DND-41 (cell line): ENCODE data around the gene STAC2.

Source experiments
- ATAC-seq: fragments of 200-7000 bp; cut with Tn5 transposase; 3 replicates; pipeline ENCODE4 v1.9.1; 2021; ENCODE audit warnings: low read depth; ENCODE audit not compliant: insufficient read depth
- DNase-seq: peaks from one replicate; pipeline ENCODE4 v3.0.0-alpha.2; 2020
- H2AFZ ChIP-seq: 2 replicates; pipeline ENCODE4 v1.6.0; 2012; ENCODE audit warnings: low read depth, low read length
- H3K27ac ChIP-seq: 2 replicates; pipeline ENCODE4 v1.5.1; 2012; ENCODE audit warnings: low read length, inconsistent platforms
- H3K27me3 ChIP-seq: fragments of 200-600 bp; sonication (generic); 2 replicates; pipeline ENCODE4 v1.6.0; 2012; ENCODE audit warnings: low read length, mild to moderate bottlenecking, inconsistent platforms; ENCODE audit not compliant: insufficient read depth, poor library complexity
- H3K36me3 ChIP-seq: 2 replicates; pipeline ENCODE4 v1.5.1; 2012; ENCODE audit warnings: low read length, inconsistent platforms; ENCODE audit not compliant: insufficient read depth
- H3K4me1 ChIP-seq: 2 replicates; pipeline ENCODE4 v1.5.1; 2012; ENCODE audit warnings: mild to moderate bottlenecking, low read length; ENCODE audit not compliant: insufficient read depth
- H3K4me2 ChIP-seq: 2 replicates; pipeline ENCODE4 v1.6.0; 2012; ENCODE audit warnings: mild to moderate bottlenecking, moderate library complexity, low read length, inconsistent platforms; ENCODE audit not compliant: insufficient read depth
- H3K4me3 ChIP-seq, 2 experiments: fragments of 200-600 bp in 1 of 2; shearing (Covaris generic) in 1 of 2; 2 replicates each; pipeline ENCODE4 v1.5.1; 2012 to 2016; ENCODE audit warnings: inconsistent platforms in 2 of 2, low read length in 2 of 2, mild to moderate bottlenecking in 2 of 2, low read depth in 1 of 2, moderate library complexity in 1 of 2
- H3K79me2 ChIP-seq: 2 replicates; pipeline ENCODE4 v1.6.0; 2012; ENCODE audit warnings: low read length, inconsistent platforms; ENCODE audit not compliant: insufficient read depth
- H3K9ac ChIP-seq: 2 replicates; pipeline ENCODE4 v1.6.0; 2012; ENCODE audit warnings: low read depth, mild to moderate bottlenecking, inconsistent platforms, low read length, moderate library complexity
- H3K9me3 ChIP-seq: 2 replicates; pipeline ENCODE4 v1.5.1; 2012; ENCODE audit warnings: low read length, moderate library complexity, mild to moderate bottlenecking, inconsistent platforms; ENCODE audit not compliant: insufficient read depth, severe bottlenecking
- H4K20me1 ChIP-seq: 2 replicates; pipeline ENCODE4 v1.6.0; 2012; ENCODE audit warnings: low read length; ENCODE audit not compliant: insufficient read depth
- EZH2 ChIP-seq: IDR thresholded peaks from 3 replicates; pipeline ENCODE4 v1.6.1; 2012; ENCODE audit warnings: borderline replicate concordance, low read depth, mild to moderate bottlenecking, moderate library complexity, low read length, inconsistent platforms; ENCODE audit not compliant: severe bottlenecking
- TF ChIP-seq, protein P1 (sequence below): IDR thresholded peaks from 2 replicates; pipeline ENCODE4 v1.5.1; 2012; ENCODE audit warnings: borderline replicate concordance, low read length, moderate library complexity, mild to moderate bottlenecking; ENCODE audit not compliant: poor library complexity, severe bottlenecking; ENCODE audit errors: extremely low read depth

The STAC2 gene

DNA sequence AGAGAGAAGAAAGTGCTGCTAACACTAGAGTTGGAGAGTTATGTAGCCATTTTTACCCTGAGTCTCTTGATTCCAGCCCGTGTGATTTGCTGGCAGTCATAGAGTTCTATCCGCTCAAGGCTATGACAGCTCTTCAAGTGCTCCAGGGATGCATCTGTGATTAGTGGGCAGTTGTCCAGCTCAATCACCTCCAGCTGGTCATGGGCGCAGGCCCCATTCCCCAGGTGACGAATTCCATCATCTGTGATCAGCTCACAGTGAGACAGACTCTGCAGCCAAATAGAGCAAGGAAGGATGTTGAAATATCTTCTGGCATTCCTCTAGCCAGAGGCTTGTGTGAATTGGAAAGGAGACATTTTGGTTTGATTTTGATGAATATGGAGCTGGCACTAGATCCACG is 38.4 kb upstream of the STAC2 start:
- Histone ChIP-seq H4K20me1 (no peaks in the 10 kb centered on the region), H3K36me3 (peaks cover 41% of the 10 kb centered on the region), H3K4me2 (no peak overlapping the region), H3K79me2 (no peaks in the 10 kb centered on the region), H3K9ac (no peak overlapping the region), H2AFZ (no peak overlapping the region), H3K27me3 (no peaks in the 10 kb centered on the region), H3K4me3 (no peak overlapping the region), H3K27ac (no peak overlapping the region), H3K9me3 (no peaks in the 10 kb centered on the region), H3K4me1 (no peaks in the 10 kb centered on the region)
- no peak for TF ChIP-seq EZH2
- TF ChIP-seq, protein P1, sequence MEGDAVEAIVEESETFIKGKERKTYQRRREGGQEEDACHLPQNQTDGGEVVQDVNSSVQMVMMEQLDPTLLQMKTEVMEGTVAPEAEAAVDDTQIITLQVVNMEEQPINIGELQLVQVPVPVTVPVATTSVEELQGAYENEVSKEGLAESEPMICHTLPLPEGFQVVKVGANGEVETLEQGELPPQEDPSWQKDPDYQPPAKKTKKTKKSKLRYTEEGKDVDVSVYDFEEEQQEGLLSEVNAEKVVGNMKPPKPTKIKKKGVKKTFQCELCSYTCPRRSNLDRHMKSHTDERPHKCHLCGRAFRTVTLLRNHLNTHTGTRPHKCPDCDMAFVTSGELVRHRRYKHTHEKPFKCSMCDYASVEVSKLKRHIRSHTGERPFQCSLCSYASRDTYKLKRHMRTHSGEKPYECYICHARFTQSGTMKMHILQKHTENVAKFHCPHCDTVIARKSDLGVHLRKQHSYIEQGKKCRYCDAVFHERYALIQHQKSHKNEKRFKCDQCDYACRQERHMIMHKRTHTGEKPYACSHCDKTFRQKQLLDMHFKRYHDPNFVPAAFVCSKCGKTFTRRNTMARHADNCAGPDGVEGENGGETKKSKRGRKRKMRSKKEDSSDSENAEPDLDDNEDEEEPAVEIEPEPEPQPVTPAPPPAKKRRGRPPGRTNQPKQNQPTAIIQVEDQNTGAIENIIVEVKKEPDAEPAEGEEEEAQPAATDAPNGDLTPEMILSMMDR: no peak
- no peak for ATAC-seq
- DNase-seq: no peak

DNA sequence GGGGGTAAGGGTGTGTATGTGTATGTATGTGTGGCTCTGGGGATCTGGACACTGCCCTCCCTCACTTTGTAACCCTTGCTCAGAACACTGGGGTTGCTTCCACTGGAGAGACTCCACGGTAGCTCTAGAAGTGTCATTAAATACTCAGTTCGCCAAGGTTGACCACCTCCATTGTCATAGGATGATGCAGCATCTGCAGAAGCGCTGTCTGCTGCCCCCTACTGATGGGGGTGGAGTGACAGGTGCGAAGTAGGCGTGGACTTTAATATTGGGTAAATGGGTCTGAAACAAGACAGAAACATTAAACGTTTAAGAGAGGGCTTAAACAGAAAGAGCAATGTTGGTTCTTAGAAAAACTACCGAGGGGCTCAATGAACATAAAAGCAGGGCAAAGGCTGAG is 35.5 kb upstream of the STAC2 start:
- no peaks in the 10 kb centered on the region for H4K20me1 ChIP-seq
- TF ChIP-seq, protein P1: peak; percentile 60
- no peak for TF ChIP-seq EZH2
- no peak overlapping the region for H3K9ac ChIP-seq
- DNase-seq (peak; percentile 20), ATAC-seq (no peak)
- H3K4me2 ChIP-seq: no peak overlapping the region
- no peaks in the 10 kb centered on the region for H3K79me2 ChIP-seq
- H3K27me3 ChIP-seq: no peaks in the 10 kb centered on the region
- H3K4me1 ChIP-seq: no peaks in the 10 kb centered on the region
- no peak overlapping the region for H3K27ac ChIP-seq
- H2AFZ ChIP-seq: no peak overlapping the region
- H3K4me3 ChIP-seq: no peak overlapping the region
- H3K9me3 ChIP-seq: no peaks in the 10 kb centered on the region
- peaks cover 60% of the 10 kb centered on the region for H3K36me3 ChIP-seq

DNA sequence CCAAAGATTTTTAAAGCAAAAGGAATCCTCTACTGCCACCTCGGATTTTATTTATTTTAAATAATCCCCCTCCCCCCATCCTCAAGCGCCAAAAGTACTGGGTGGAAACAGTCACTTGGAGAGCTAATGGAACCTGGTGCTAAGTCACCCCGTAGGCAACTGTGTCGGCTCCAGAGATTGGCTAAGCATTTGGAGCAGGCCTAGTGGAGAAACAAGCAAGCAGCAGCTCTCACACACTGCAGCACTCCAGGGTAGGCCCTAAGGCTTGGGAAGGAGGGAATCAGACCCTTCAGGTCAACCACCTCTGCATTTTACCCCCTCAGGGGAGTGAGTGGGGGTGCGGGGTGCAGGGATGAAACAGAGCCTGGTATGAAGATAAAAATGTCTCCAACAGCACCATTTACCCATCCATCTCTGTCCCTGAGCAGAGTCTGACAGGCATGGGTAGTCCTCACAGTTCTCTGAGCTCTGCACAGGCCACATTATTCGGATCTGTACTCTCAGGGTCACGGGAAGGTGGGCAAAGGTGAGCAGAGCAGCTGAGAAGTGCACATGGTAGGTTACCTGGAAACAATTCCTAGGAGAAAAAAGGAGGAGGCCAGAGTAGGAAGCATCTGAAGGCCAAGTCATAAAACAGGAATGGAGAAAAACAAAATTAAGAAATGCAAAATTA is 27.2 kb upstream of the STAC2 start:
- Histone ChIP-seq H3K27ac (no peak overlapping the region), H3K4me2 (no peak overlapping the region), H3K4me3 (no peak overlapping the region), H3K79me2 (no peaks in the 10 kb centered on the region), H3K9ac (no peak overlapping the region), H4K20me1 (no peaks in the 10 kb centered on the region), H3K27me3 (no peaks in the 10 kb centered on the region), H3K4me1 (no peaks in the 10 kb centered on the region), H2AFZ (no peak overlapping the region), H3K9me3 (no peaks in the 10 kb centered on the region), H3K36me3 (peaks cover 14% of the 10 kb centered on the region; the same call in 1 of the 2 replicates)
- TF ChIP-seq EZH2: no peak
- TF ChIP-seq, protein P1: no peak
- ATAC-seq: no peak
- no peak for DNase-seq
